A673 (cell line): Measurements from ENCODE around the gene BRAF. TPM values are rescaled to one million over a fixed set of nuclear protein-coding genes. Genes with fewer than 3 reads are reported as not detected.

ENCODE experiments used
- BruUV-seq: library from RNA; stranded (reverse); fragments of 400-500 nt; replicated peaks from 2 replicates; lab custom pipeline; 2021; lab: Mats Ljungman, UMichigan
- CTCF ChIA-PET: fragments of 300-600 bp; sonication (Branson Sonifier 250); formaldehyde crosslinking; loops from one replicate; lab custom pipeline; 2022; ENCODE audit warnings: antibody characterized with exemption; lab: Charles Lee
- POLR2A ChIA-PET: fragments of 300-600 bp; sonication (Branson Sonifier 250); formaldehyde crosslinking; loops from one replicate; lab custom pipeline; 2022; ENCODE audit warnings: antibody characterized with exemption; ENCODE audit not compliant: low non-redundant PET; lab: Charles Lee
- DNase-seq: peaks from one replicate; pipeline ENCODE4 v3.0.0-alpha.2; 2015; ENCODE audit warnings: low spot score
- H3K27ac ChIP-seq: fragments of 200-600 bp; sonication (generic); 2 replicates; pipeline ENCODE4 v1.5.1; 2016; ENCODE audit warnings: mixed run types, low read depth, mild to moderate bottlenecking, mixed read lengths, antibody characterized with exemption, low read length; ENCODE audit not compliant: poor library complexity, severe bottlenecking
- H3K27me3 ChIP-seq: fragments of 200-600 bp; sonication (generic); replicated peaks from 2 replicates; pipeline ENCODE4 v1.6.1; 2017; ENCODE audit warnings: mixed run types, low read depth, mild to moderate bottlenecking, mixed read lengths, antibody characterized with exemption, low read length; ENCODE audit not compliant: insufficient read depth, poor library complexity
- H3K36me3 ChIP-seq: fragments of 200-600 bp; sonication (generic); 2 replicates; pipeline ENCODE4 v1.6.1; 2016; ENCODE audit warnings: mixed run types, mild to moderate bottlenecking, mixed read lengths, antibody characterized with exemption, low read length; ENCODE audit not compliant: insufficient read depth, poor library complexity, severe bottlenecking
- H3K4me1 ChIP-seq: fragments of 200-600 bp; sonication (generic); 2 replicates; pipeline ENCODE4 v1.6.1; 2017; ENCODE audit warnings: mixed run types, mild to moderate bottlenecking, mixed read lengths, antibody characterized with exemption, low read length; ENCODE audit not compliant: insufficient read depth, poor library complexity, severe bottlenecking
- H3K4me3 ChIP-seq: fragments of 200-600 bp; sonication (generic); 2 replicates; pipeline ENCODE4 v1.5.1; 2016; ENCODE audit warnings: low read depth, mixed run types, mild to moderate bottlenecking, mixed read lengths, low read length; ENCODE audit not compliant: poor library complexity, severe bottlenecking
- H3K9me3 ChIP-seq: fragments of 200-600 bp; sonication (generic); 2 replicates; pipeline ENCODE4 v1.6.1; 2016; ENCODE audit warnings: mixed run types, low read depth, mild to moderate bottlenecking, mixed read lengths, antibody characterized with exemption, low read length; ENCODE audit not compliant: poor library complexity, severe bottlenecking
- CTCF ChIP-seq: fragments of 300-800, 200-600 bp; sonication (generic); conservative IDR thresholded peaks from 2 replicates; pipeline ENCODE4 v1.5.1; 2017; ENCODE audit warnings: low read depth, mild to moderate bottlenecking, antibody characterized with exemption, low read length, moderate library complexity, mixed read lengths
- EZH2 ChIP-seq: fragments of 200-600 bp; sonication (generic); IDR thresholded peaks from 2 replicates; pipeline ENCODE4 v1.6.1; 2017; ENCODE audit warnings: borderline replicate concordance, low read depth, mild to moderate bottlenecking, mixed read lengths, antibody characterized with exemption, low read length; ENCODE audit not compliant: poor library complexity, severe bottlenecking
- intact Hi-C: fragments of 100-400 bp; cut with micrococcal nuclease; formaldehyde crosslinking; loops from one replicate; pipeline ENCODE4 v1.10.0; 2022; ENCODE audit not compliant: unreplicated experiment
- total RNA-seq: library from RNA; stranded (reverse); gene quantifications from 2 replicates; pipeline ENCODE4 v1.2.3, GENCODE V29; 2021

The BRAF gene
- total RNA-seq, 1 experiment from 2014 or later = 31.8 TPM

DNA sequence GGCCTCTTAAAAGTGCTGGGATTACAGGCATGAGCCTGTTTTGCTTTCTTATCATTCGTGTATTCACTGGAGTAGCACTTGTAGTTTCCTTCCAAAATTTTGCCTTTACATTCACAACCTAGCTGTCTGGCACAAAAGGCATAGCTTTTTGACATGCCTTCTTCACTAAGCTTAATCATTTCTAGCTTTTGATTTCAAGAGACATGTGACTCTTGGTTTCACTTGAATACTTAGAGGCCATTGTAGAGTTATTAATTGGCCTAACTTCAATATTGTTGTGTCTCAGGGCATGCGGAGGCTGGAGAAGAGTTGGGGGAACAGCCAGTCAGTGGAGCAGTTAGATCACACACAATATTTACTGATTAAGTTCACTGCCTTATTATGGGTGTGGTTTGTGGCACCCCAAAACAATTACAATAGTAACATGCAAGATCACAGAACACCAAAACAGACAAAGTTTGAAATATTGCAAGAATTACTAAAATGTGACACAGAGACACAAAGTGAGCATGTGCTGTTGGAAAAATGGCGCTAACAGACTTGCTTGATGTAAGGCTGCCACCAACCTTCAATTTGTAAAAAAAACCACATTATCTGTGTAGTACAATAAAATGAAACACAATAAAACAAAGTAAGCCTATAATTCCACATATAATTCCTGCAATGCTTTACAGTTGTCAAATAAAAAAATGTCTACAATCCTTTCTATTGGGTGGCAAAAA, 43.1 kb downstream of the BRAF start:
- POLR2A ChIA-PET = no interaction called here
- TF ChIP-seq EZH2 (no peak), CTCF (no peak)
- no peak for DNase-seq
- Histone ChIP-seq H3K9me3 (no peaks in the 10 kb centered on the region), H3K27me3 (no peaks in the 10 kb centered on the region), H3K4me1 (no peaks in the 10 kb centered on the region), H3K36me3 (no peaks in the 10 kb centered on the region), H3K4me3 (no peak overlapping the region), H3K27ac (no peak overlapping the region)
- CTCF ChIA-PET = no interaction called here
- BruUV-seq = no TSS peak
- intact Hi-C loops = no loop called here

DNA sequence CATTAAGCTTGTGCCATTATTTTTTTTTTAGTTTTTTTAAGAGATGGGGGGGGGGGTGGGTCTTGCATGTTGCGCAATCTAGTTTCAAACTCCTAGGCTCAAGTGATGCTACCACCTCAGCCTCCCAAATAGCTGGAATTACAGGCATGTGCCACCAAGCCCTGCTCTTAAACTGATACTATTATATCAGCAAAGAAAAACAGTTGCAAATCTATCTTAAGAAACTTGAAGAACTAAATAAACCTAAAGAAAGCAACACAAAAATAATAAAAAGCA, 47.5 kb downstream of the BRAF start:
- ChIA-PET CTCF (no interaction called here), POLR2A (no interaction called here)
- Histone ChIP-seq H3K4me1 (no peaks in the 10 kb centered on the region), H3K27me3 (no peaks in the 10 kb centered on the region), H3K9me3 (no peaks in the 10 kb centered on the region), H3K36me3 (no peaks in the 10 kb centered on the region), H3K4me3 (no peak overlapping the region), H3K27ac (no peak overlapping the region)
- intact Hi-C loops = no loop called here
- no peak for TF ChIP-seq CTCF
- TF ChIP-seq EZH2 = no peak
- no peak for DNase-seq
- no TSS peak for BruUV-seq

DNA sequence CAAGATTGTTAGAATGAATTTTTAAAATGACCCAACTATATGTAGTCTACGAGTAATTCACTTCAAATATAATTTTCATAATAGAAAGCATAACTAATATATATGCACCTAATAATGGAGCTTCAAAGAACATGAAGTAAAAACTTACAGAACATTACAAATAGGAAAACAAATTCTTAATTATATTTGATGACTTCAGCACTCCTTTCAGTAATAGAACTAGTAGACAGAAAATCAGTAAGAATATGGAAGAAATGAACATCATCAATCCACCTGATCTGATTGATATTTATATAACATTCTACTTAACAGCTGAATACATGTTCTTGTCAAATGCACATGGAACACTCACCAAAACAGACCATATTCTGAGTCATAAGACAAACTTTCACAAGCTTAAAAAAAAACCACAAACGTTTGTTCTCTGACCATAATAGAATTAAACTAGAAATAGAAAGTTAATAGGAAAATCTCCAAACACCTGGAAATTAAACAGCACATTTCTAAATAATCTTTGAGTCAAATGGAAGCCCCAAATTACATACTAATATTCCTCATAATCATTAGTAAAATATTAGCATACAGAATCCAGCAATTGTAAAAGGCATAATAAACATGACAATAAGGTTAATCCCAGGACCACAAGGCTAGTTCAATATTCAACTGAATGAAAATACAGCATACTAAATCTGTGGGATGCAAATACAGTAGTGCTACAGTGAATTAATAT, 48.0 kb downstream of the BRAF start:
- H3K27ac ChIP-seq = no peak overlapping the region
- BruUV-seq = no TSS peak
- no peaks in the 10 kb centered on the region for H3K36me3 ChIP-seq
- H3K27me3 ChIP-seq = no peaks in the 10 kb centered on the region
- no peak for DNase-seq
- no peaks in the 10 kb centered on the region for H3K9me3 ChIP-seq
- ChIA-PET CTCF (no interaction called here), POLR2A (no interaction called here)
- no peak overlapping the region for H3K4me3 ChIP-seq
- intact Hi-C loops = no loop called here
- H3K4me1 ChIP-seq = no peaks in the 10 kb centered on the region
- TF ChIP-seq EZH2 (no peak), CTCF (no peak)
